ENCODE results near the gene SLC25A30.
"Not testable (repeated sequence)": the region's sequence is repeated elsewhere in the genome, so short reads cannot be mapped to it uniquely, and the experiment has no call there.

Gene SLC25A30

DNA sequence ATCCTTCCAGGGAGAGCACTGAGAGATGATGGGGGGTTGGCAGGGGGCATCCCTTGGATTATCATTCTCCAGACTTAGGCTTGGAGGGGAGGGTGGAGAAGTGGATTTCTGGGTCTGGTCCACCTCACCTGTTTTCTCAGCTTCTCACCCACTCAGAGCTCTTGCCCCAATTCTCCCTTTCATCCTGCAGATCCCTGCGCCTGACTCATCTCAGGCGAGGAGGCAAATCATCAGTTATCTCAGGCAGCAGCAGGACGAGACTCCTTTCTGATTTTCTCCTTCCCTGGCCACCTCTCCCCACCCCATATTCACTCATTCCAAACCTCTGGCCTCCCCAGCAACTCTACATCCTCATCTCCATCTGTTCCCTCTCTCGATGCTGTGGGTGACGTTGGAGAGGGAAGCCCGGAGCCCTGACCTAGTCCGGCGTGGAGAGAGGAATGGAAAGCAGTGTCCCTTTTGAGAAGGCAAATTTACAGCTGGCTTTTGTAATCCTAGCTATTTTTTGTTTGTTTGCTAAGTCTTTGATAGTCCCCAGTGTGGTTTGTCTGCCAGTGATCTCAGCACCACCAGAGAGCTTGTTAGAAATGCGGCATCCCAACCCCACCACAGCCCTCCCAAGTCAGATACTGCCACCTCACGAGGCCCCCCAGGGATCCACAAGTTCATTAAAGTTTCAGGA is 53.2 kb downstream of the SLC25A30 start:
- no peak for DNase-seq

GRCh38 chr13:45362939-45363338 is 55.2 kb downstream of the SLC25A30 start:
- DNase-seq, result no peak

DNA sequence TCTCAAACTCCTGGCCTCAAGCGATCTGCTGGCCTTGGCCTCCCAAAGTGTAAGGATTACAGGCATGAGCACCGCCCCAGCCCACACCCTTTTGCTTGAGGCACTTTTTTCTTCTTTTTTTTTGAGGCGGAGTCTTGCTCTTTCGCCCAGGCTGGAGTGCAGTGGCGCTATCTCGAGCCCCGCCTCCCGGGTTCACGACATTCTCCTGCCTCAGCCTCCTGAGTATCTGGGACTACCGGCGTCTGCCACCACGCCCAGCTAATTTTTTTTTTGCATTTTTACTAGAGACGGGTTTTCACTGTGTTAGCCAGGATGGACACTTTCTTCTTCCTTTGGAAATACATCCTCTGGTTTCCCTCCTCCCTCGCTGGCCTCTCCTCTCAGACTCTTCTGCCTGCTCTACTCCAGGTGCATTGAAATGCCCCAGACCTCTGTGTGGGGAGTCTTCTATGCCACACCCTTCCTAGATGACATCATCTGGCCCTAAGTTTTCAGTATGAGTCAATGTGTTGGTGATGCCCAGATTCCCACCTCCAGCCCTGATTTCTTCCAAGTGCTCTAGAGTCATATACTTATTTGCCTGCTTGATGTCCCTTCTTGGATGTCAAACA is 56.5 kb downstream of the SLC25A30 start:
- no peak for DNase-seq

DNA sequence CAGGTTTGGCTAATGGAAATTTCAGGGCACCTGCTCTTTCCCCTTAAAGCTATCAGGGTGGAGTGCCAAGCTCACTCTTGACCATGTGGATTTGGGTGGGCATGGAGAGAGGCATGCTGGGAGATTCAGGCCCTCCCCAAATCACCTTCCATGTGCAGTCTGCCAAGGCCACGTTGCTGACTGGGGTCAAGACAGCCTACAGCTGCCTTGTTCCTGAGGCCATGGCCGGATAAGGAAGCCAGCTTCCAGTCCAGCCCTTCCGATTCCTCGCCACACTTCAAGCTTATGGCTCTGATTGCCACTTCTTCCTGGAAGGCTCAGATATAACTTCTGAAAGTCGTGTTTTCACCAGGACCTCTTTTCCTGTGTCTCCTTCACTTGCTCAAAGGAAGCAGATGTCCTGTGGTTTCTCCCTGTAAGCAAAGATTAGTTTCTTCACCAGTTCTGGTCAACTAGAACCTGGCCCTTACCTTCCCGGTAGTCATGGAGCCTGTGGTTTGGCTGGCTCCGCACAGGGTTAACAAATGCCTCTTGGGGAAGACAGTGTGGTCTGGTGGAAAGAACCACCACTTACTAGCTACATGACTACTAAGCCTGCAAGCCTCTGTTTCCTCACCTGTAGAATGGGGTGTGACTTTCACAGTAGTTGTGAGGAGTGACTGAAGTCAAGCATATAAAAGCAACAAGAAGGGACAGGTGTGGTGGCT is 61.1 kb downstream of the SLC25A30 start:
- no peak for DNase-seq

GRCh38 chr13:45353895-45354294 is 64.3 kb downstream of the SLC25A30 start:
- DNase-seq, result no peak

DNA sequence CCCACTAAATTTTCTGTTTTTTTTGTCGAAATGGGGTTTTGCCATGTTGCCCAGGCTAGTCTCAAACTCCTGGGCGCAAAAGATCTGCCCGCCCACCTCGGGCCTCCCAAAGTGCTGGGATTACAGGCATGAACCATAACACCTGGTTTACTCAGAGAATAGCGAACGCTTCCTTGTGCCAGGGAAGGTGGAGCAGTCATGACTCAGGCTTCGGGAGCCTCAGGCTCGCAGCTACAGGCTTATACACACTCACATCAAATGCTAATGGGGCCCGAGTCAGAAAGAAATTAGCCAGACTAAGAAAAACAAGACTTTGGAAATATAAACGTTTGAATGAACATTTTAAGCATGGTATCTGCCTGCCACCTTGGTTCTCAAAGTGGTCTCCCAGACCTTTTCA is 66.1 kb downstream of the SLC25A30 start:
- no peak for DNase-seq

DNA sequence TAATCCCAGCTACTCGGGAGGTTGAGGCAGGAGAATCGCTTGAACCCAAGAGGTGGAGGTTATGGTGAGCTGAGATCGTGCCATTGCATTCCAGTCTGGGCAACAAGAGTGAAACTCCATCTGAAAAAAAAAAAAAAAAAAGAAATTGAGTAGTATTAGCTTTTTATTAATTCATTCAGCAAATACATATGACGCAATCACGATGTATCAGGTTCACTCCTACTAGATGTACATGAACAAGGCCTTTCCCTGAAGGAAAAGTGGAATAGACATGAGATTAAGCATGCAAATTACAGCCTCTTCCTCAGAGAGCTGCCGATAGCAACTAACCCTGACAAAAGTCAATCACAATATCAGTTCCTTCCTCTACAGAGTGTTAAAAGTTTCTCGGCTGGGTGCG is 68.0 kb downstream of the SLC25A30 start:
- DNase-seq, result no peak

DNA sequence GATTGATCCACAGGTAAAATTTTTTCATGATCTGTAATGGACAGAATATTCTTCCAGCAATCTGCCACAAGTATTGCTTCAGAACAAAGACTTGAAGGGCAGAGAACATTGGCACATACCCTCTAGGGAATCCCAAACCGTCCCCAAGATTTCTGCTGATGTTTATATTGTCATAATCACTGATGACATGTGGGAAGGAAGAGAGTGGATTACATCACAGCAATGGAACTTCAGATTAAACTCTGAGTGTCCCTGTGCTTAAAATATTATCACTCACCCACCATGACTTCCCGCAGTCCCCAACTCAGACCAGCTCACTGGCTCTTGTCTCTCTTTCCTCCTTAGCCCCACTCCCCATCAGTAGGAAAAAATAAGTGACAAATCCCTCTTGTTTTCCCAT is 68.7 kb downstream of the SLC25A30 start:
- DNase-seq, result no peak

GRCh38 chr13:45344064-45344463 is 74.1 kb downstream of the SLC25A30 start:
- not testable (repeated sequence) for DNase-seq
